Neural crest cell (in vitro differentiated cells): ENCODE data around the gene REX1BD. TPM values are rescaled to one million over a fixed set of nuclear protein-coding genes. Genes with fewer than 3 reads are reported as not detected.
"Not testable (repeated sequence)": the region's sequence is repeated elsewhere in the genome, so short reads cannot be mapped to it uniquely, and the experiment has no call there.

Experiments
- DNase-seq: peaks from one replicate; pipeline ENCODE4 v3.0.0; 2021; ENCODE audit warnings: low read depth, mixed read lengths, low spot score
- H3K27ac Mint-ChIP-seq: one replicate; pipeline ENCODE4 v1.8.0; 2021; ENCODE audit warnings: mild to moderate bottlenecking, mixed read lengths; ENCODE audit not compliant: unreplicated experiment
- H3K27me3 Mint-ChIP-seq: 2 replicates; pipeline ENCODE4 v1.8.0; 2021; ENCODE audit warnings: low read depth, mild to moderate bottlenecking, mixed read lengths
- H3K36me3 Mint-ChIP-seq: 2 replicates; pipeline ENCODE4 v1.8.0; 2021; ENCODE audit warnings: low read depth, mild to moderate bottlenecking, mixed read lengths
- H3K4me1 Mint-ChIP-seq: 2 replicates; pipeline ENCODE4 v1.8.0; 2021; ENCODE audit warnings: mixed read lengths
- H3K4me3 Mint-ChIP-seq: one replicate; pipeline ENCODE4 v1.8.0; 2021; ENCODE audit warnings: mild to moderate bottlenecking, mixed read lengths
- H3K9me3 Mint-ChIP-seq: 2 replicates; pipeline ENCODE4 v1.8.0; 2021; ENCODE audit warnings: mixed read lengths
- total RNA-seq: library from RNA; stranded (reverse); gene quantifications from 2 replicates; pipeline ENCODE4 v1.2.1, GENCODE V29; 2021
- TF ChIP-seq, protein P1 (sequence below): fragments of 200-600 bp; sonication (generic); conservative IDR thresholded peaks from 2 replicates; pipeline ENCODE4 v1.5.0; 2021; ENCODE audit warnings: antibody characterized with exemption, mild to moderate bottlenecking

The REX1BD gene
- total RNA-seq, 1 donor from 2014 or later: 71.9 TPM

DNA sequence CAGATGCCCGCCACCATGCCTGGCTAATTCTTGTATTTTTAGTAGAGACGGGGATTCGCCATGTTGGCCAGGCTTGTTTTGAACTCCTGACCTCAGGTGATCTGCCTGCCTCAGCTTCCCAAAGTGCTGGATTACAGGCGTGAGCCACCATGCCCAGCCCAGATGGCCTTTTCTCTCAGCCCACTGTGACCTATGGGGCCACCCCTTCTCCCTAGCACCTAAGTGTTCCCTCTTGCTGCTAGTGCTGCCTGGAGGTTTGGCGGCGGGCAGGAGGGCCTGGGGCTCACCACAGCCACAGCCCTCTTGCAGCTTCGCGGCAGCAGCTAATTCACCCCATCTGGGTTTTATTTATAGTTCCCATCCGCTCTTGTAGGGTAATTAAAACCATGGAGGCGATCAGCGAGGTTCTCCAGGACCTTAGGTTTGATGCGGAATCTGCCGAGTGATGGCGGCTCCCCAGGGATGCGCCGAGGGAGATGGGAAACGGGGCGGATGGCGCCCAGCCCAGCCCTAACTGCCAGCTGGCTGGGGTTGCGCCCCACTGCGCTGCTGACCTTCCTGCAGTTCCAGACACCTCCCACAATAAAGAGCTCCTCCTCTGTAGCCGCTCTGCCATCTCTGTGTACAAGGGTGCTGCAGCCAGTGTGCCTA, 3.3 kb downstream of the REX1BD start:
- Mint-ChIP-seq H3K36me3 (no peaks in the 10 kb centered on the region), H3K4me1 (peaks cover 38% of the 10 kb centered on the region), H3K27ac (no peak overlapping the region), H3K9me3 (no peaks in the 10 kb centered on the region), H3K4me3 (peak overlapping the region; percentile 47), H3K27me3 (peaks cover 31% of the 10 kb centered on the region)
- no peak for DNase-seq
- TF ChIP-seq, protein P1, sequence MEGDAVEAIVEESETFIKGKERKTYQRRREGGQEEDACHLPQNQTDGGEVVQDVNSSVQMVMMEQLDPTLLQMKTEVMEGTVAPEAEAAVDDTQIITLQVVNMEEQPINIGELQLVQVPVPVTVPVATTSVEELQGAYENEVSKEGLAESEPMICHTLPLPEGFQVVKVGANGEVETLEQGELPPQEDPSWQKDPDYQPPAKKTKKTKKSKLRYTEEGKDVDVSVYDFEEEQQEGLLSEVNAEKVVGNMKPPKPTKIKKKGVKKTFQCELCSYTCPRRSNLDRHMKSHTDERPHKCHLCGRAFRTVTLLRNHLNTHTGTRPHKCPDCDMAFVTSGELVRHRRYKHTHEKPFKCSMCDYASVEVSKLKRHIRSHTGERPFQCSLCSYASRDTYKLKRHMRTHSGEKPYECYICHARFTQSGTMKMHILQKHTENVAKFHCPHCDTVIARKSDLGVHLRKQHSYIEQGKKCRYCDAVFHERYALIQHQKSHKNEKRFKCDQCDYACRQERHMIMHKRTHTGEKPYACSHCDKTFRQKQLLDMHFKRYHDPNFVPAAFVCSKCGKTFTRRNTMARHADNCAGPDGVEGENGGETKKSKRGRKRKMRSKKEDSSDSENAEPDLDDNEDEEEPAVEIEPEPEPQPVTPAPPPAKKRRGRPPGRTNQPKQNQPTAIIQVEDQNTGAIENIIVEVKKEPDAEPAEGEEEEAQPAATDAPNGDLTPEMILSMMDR: no peak

DNA sequence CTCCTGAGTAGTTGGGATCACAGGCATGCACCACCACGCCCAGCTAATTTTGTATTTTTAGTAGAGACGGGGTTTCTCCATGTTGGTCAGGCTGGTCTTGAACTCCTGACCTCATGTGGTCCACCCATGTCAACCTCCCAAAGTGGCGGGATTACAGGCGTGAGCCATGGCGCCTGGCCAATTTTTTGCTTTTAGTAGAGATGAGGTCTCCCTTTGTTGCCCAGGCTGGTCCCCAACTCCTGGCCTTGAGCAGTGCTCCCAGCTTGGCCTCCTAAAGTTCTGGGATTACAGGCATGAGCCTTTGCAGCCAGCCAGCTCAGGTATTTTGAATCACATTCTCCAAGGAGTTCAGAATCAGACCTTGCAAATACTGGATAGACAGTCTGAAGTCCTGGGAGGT, 4.1 kb downstream of the REX1BD start:
- not testable (repeated sequence) for H3K9me3 Mint-ChIP-seq, H3K27ac Mint-ChIP-seq, DNase-seq, H3K36me3 Mint-ChIP-seq
- Mint-ChIP-seq H3K4me1 (peaks cover 41% of the 10 kb centered on the region), H3K4me3 (peak overlapping the region; percentile 54), H3K27me3 (peaks cover 37% of the 10 kb centered on the region)

DNA sequence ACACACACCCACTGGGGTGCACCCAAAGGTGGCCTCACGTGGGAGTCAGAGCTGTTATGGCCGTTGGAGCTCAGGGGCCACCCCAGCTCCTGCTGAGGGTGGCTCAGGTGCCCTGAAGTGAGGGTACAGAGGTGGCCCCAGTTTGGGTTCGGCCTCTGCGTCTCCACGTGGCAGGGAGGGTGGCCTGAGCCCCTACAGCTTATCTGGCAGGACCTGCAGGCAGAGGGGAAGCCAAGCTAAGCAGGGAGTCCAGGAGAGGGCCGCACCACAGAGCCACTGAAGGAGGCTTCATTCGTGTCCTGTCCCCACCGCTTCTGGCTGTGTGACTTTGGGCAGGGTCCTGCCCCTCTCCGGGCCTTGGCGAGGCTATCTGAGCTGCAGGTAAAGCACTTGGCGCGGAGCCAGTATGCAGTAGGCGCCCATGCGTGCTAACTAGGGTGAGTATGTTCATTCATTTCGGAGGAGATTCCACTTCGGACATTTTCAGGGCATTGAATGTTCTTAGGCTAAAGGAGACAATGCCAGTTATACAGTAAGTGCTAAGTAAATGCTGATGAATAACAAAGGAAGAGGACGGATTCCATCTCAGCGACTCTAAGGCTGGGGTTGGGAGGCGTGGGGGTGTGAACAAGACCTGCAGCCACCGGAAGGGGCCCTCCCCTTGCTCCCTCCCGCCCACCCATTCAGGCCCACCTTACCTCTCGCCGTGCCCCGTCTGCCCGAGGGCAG, 4.9 kb downstream of the REX1BD start:
- peaks cover 34% of the 10 kb centered on the region for H3K4me1 Mint-ChIP-seq
- peaks cover 38% of the 10 kb centered on the region for H3K27me3 Mint-ChIP-seq
- TF ChIP-seq, protein P1: no peak
- peak overlapping the region; percentile 63 for H3K4me3 Mint-ChIP-seq
- DNase-seq: no peak
- H3K9me3 Mint-ChIP-seq: no peaks in the 10 kb centered on the region
- H3K36me3 Mint-ChIP-seq: no peaks in the 10 kb centered on the region
- no peak overlapping the region for H3K27ac Mint-ChIP-seq

DNA sequence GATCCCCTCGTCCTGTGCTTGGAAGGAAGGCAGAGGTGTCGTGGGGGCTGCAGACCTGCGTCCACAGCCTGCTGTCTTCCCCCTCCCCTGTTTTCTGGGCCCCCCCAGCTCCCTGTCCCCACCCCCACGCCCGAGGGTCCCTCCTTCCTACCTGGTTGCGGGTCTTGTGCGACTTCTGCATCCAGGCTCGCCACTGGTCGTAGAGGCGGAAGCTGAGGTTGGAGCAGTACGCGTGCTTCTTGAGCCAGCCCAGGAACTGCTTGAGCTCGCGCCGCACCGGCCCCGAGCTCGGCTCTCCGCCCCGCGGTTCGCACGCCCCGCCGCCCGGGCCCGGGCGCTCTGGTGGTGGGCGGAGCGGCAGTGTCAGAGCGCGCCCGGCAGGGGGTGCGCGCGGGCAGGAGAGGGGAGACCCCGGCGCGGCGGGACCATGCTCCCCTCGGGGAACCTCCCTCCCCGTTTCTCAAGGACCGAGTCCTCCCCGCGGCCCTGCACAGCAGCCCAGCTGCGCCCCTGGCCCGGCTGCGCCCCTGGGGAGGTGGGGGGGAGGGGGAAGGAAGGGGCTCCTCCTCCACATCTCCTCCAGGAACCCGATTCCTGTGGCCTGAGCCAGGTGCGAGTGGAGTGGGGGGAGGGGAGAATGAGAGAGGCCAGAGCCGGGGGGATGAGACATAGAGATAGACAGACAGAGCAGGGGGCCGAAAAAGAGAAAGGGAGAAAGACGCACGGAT, 5.7 kb downstream of the REX1BD start:
- H3K4me1 Mint-ChIP-seq: peaks cover 34% of the 10 kb centered on the region

DNA sequence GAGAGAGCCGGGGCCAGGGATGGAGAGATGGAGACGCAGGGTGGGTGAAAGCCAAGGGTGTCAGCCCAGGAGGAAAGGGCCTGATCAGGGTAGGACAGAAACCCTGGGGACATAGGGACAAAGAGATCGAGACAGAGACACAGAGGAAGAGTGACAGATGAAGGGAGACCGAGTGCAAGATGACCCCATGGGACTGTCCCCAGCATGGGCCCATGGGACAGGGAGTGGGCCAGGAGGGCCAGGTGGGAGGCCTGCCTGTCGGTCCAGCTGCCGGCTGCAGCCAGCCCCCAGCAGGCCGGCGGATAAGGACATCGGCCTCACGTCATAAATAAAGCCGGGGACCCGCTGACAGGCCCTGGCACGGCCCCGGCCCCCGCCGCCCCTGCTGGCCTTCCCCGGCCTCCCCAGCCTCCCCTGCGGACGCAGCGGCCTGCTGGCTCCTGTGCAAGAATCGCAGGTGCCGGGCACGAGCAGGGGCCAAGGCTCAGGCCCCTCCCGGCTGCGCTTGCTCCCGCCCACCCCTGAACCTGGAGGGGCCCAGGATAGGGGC, 6.3 kb downstream of the REX1BD start:
- no peak for DNase-seq
- H3K4me3 Mint-ChIP-seq: peak overlapping the region; percentile 69
- peaks cover 49% of the 10 kb centered on the region for H3K27me3 Mint-ChIP-seq
- H3K4me1 Mint-ChIP-seq: peaks cover 30% of the 10 kb centered on the region
- no peak overlapping the region for H3K27ac Mint-ChIP-seq
- TF ChIP-seq, protein P1: no peak
- no peaks in the 10 kb centered on the region for H3K36me3 Mint-ChIP-seq
- H3K9me3 Mint-ChIP-seq: no peaks in the 10 kb centered on the region

More for the DNA sequence above, 5.7 kb downstream of the REX1BD start:
- DNase-seq: peak; percentile 77
- H3K27ac Mint-ChIP-seq: no peak overlapping the region
- peak overlapping the region; percentile 69 for H3K4me3 Mint-ChIP-seq
- peaks cover 46% of the 10 kb centered on the region for H3K27me3 Mint-ChIP-seq
- H3K36me3 Mint-ChIP-seq: no peaks in the 10 kb centered on the region
- TF ChIP-seq, protein P1: peak; percentile 88
- no peaks in the 10 kb centered on the region for H3K9me3 Mint-ChIP-seq
